ENCODE measurements around the gene NKAIN2.

NKAIN2 gene

GRCh38 chr6:124445581-124445980, 641.9 kb downstream of the NKAIN2 start:
- Histone ChIP-seq H4K91ac (ENCODE audit: low read depth, low read length) (no peak overlapping the region), H2BK12ac (ENCODE audit: low read length) (no peak overlapping the region), H3K18ac (ENCODE audit: low read length) (no peak overlapping the region), H3K9me3 (ENCODE audit: insufficient read depth, low read depth, low read length) (no peaks in the 10 kb centered on the region), H3K4me2 (ENCODE audit: low read length) (no peak overlapping the region), H3K36me3 (ENCODE audit: control insufficient read depth in 1 of 2, insufficient read depth in 2 of 2, low read length in 2 of 2) (no peaks in the 10 kb centered on the region), H2BK120ac (ENCODE audit: insufficient read depth, low read length, poor library complexity) (no peak overlapping the region), H2BK5ac (ENCODE audit: low read depth, low read length, poor library complexity) (no peak overlapping the region), H3K14ac (ENCODE audit: low read length) (no peak overlapping the region), H3K9ac (ENCODE audit: low read length) (no peak overlapping the region), H3K79me1 (ENCODE audit: low read length) (no peaks in the 10 kb centered on the region), H4K8ac (ENCODE audit: low read depth, low read length) (no peak overlapping the region), H2AK5ac (ENCODE audit: low read length) (no peak overlapping the region), H2AFZ (ENCODE audit: insufficient read depth, low read length, poor library complexity) (no peak overlapping the region), H3K27me3 (ENCODE audit: insufficient read depth, low read length) (no peaks in the 10 kb centered on the region), H3K4me1 (ENCODE audit: control insufficient read depth in 1 of 2, insufficient read depth in 2 of 2, low read length in 2 of 2) (no peaks in the 10 kb centered on the region), H3K4me3 (ENCODE audit: low read depth, low read length) (no peak overlapping the region), H3K79me2 (ENCODE audit: control insufficient read depth, insufficient read depth, low read length, poor library complexity) (no peaks in the 10 kb centered on the region), H3K27ac (ENCODE audit: low read depth, low read length) (no peak overlapping the region), H3K23ac (ENCODE audit: low read length) (no peak overlapping the region), H4K12ac (ENCODE audit: low read depth, low read length) (no peak overlapping the region), H3K4ac (ENCODE audit: low read depth, low read length) (no peak overlapping the region)
- no peak for DNase-seq
- no CpG with 5 or more reads among the region's 3 CpGs for WGBS (ENCODE audit: extremely low coverage, insufficient coverage, insufficient read length)

GRCh38 chr6:124446961-124447360, 643.3 kb downstream of the NKAIN2 start:
- Histone ChIP-seq H3K9me3 (ENCODE audit: insufficient read depth, low read depth, low read length) (no peaks in the 10 kb centered on the region), H3K4me3 (ENCODE audit: low read depth, low read length) (no peak overlapping the region), H3K4ac (ENCODE audit: low read depth, low read length) (no peak overlapping the region), H3K27ac (ENCODE audit: low read depth, low read length) (no peak overlapping the region), H4K12ac (ENCODE audit: low read depth, low read length) (no peak overlapping the region), H4K91ac (ENCODE audit: low read depth, low read length) (no peak overlapping the region), H3K23ac (ENCODE audit: low read length) (no peak overlapping the region), H3K36me3 (ENCODE audit: control insufficient read depth in 1 of 2, insufficient read depth in 2 of 2, low read length in 2 of 2) (no peaks in the 10 kb centered on the region), H4K8ac (ENCODE audit: low read depth, low read length) (no peak overlapping the region), H2BK5ac (ENCODE audit: low read depth, low read length, poor library complexity) (no peak overlapping the region), H3K79me1 (ENCODE audit: low read length) (no peaks in the 10 kb centered on the region), H2BK12ac (ENCODE audit: low read length) (no peak overlapping the region), H3K27me3 (ENCODE audit: insufficient read depth, low read length) (no peaks in the 10 kb centered on the region), H3K4me2 (ENCODE audit: low read length) (no peak overlapping the region), H2AK5ac (ENCODE audit: low read length) (no peak overlapping the region), H3K9ac (ENCODE audit: low read length) (no peak overlapping the region), H3K14ac (ENCODE audit: low read length) (no peak overlapping the region), H2AFZ (ENCODE audit: insufficient read depth, low read length, poor library complexity) (no peak overlapping the region), H3K79me2 (ENCODE audit: control insufficient read depth, insufficient read depth, low read length, poor library complexity) (no peaks in the 10 kb centered on the region), H2BK120ac (ENCODE audit: insufficient read depth, low read length, poor library complexity) (no peak overlapping the region), H3K4me1 (ENCODE audit: control insufficient read depth in 1 of 2, insufficient read depth in 2 of 2, low read length in 2 of 2) (no peaks in the 10 kb centered on the region), H3K18ac (ENCODE audit: low read length) (no peak overlapping the region)
- no CpG with 5 or more reads among the region's 3 CpGs for WGBS (ENCODE audit: extremely low coverage, insufficient coverage, insufficient read length)
- no peak for DNase-seq

GRCh38 chr6:124459268-124459667, 655.6 kb downstream of the NKAIN2 start:
- Histone ChIP-seq H3K4me2 (ENCODE audit: low read length) (no peak overlapping the region), H3K4me3 (ENCODE audit: low read depth, low read length) (no peak overlapping the region), H3K4me1 (ENCODE audit: control insufficient read depth in 1 of 2, insufficient read depth in 2 of 2, low read length in 2 of 2) (no peaks in the 10 kb centered on the region), H2BK5ac (ENCODE audit: low read depth, low read length, poor library complexity) (no peak overlapping the region), H4K12ac (ENCODE audit: low read depth, low read length) (no peak overlapping the region), H3K79me2 (ENCODE audit: control insufficient read depth, insufficient read depth, low read length, poor library complexity) (no peaks in the 10 kb centered on the region), H2BK12ac (ENCODE audit: low read length) (no peak overlapping the region), H2BK120ac (ENCODE audit: insufficient read depth, low read length, poor library complexity) (no peak overlapping the region), H3K27ac (ENCODE audit: low read depth, low read length) (no peak overlapping the region), H3K79me1 (ENCODE audit: low read length) (no peaks in the 10 kb centered on the region), H2AK5ac (ENCODE audit: low read length) (no peak overlapping the region), H4K8ac (ENCODE audit: low read depth, low read length) (no peak overlapping the region), H3K4ac (ENCODE audit: low read depth, low read length) (no peak overlapping the region), H3K23ac (ENCODE audit: low read length) (no peak overlapping the region), H3K36me3 (ENCODE audit: control insufficient read depth in 1 of 2, insufficient read depth in 2 of 2, low read length in 2 of 2) (no peaks in the 10 kb centered on the region), H3K9me3 (ENCODE audit: insufficient read depth, low read depth, low read length) (no peaks in the 10 kb centered on the region), H3K18ac (ENCODE audit: low read length) (no peak overlapping the region), H2AFZ (ENCODE audit: insufficient read depth, low read length, poor library complexity) (no peak overlapping the region), H4K91ac (ENCODE audit: low read depth, low read length) (no peak overlapping the region), H3K14ac (ENCODE audit: low read length) (no peak overlapping the region), H3K9ac (ENCODE audit: low read length) (no peak overlapping the region), H3K27me3 (ENCODE audit: insufficient read depth, low read length) (no peaks in the 10 kb centered on the region)
- no peak for DNase-seq
- WGBS (ENCODE audit: extremely low coverage, insufficient coverage, insufficient read length) = no CpG with 5 or more reads among the region's 2 CpGs

- Histone ChIP-seq H3K23ac (ENCODE audit: low read length) (no peak overlapping the region), H3K79me2 (ENCODE audit: control insufficient read depth, insufficient read depth, low read length, poor library complexity) (no peaks in the 10 kb centered on the region), H2BK12ac (ENCODE audit: low read length) (no peak overlapping the region), H2BK5ac (ENCODE audit: low read depth, low read length, poor library complexity) (no peak overlapping the region), H3K36me3 (ENCODE audit: control insufficient read depth in 1 of 2, insufficient read depth in 2 of 2, low read length in 2 of 2) (no peaks in the 10 kb centered on the region), H4K91ac (ENCODE audit: low read depth, low read length) (no peak overlapping the region), H3K4me2 (ENCODE audit: low read length) (no peak overlapping the region), H2AK5ac (ENCODE audit: low read length) (no peak overlapping the region), H3K14ac (ENCODE audit: low read length) (no peak overlapping the region), H3K79me1 (ENCODE audit: low read length) (no peaks in the 10 kb centered on the region), H4K12ac (ENCODE audit: low read depth, low read length) (no peak overlapping the region), H2AFZ (ENCODE audit: insufficient read depth, low read length, poor library complexity) (no peak overlapping the region), H4K8ac (ENCODE audit: low read depth, low read length) (no peak overlapping the region), H3K4me3 (ENCODE audit: low read depth, low read length) (no peak overlapping the region), H3K27ac (ENCODE audit: low read depth, low read length) (no peak overlapping the region), H3K27me3 (ENCODE audit: insufficient read depth, low read length) (no peaks in the 10 kb centered on the region), H3K4ac (ENCODE audit: low read depth, low read length) (no peak overlapping the region), H3K4me1 (ENCODE audit: control insufficient read depth in 1 of 2, insufficient read depth in 2 of 2, low read length in 2 of 2) (no peaks in the 10 kb centered on the region), H3K9ac (ENCODE audit: low read length) (no peak overlapping the region), H2BK120ac (ENCODE audit: insufficient read depth, low read length, poor library complexity) (no peak overlapping the region), H3K9me3 (ENCODE audit: insufficient read depth, low read depth, low read length) (no peaks in the 10 kb centered on the region), H3K18ac (ENCODE audit: low read length) (no peak overlapping the region)
- no peak for DNase-seq
- WGBS (ENCODE audit: extremely low coverage, insufficient coverage, insufficient read length) = no CpG with 5 or more reads among the region's 3 CpGs
These were observed 659.1 kb downstream of the NKAIN2 start for GRCh38 chr6:124462750-124463149.
